Measurements from ENCODE around the gene GCNT1.
"Not testable (repeated sequence)": the region's sequence is repeated elsewhere in the genome, so short reads cannot be mapped to it uniquely, and the experiment has no call there.

The GCNT1 gene

DNA sequence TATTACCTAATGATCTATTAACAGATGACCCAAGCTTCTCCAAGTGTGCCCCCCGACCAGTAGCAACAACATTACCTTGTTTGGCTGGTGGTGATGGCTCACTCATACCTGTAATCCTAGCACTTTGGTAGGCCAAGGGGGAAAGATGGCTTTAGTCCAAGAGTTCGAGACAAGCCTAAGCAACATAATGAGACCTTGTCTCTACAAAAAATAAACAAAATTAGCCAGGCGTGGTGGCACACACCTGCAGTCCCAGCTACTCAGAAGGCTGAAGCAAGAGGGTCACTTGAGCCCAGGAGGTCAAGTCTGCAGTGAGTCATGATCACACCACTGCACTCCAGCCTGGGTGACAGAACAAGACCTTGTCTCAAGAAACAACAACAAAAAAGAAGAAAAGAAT, 62.9 kb downstream of the GCNT1 start:
- Histone ChIP-seq H3K27me3 (ENCODE audit: control insufficient read depth, insufficient read depth, low read length) (no peaks in the 10 kb centered on the region), H3K9ac (ENCODE audit: low read depth, low read length) (no peak overlapping the region), H3K27ac (ENCODE audit: low read depth, low read length) (no peak overlapping the region), H3K36me3 (ENCODE audit: control insufficient read depth, insufficient read depth, low read length) (no peaks in the 10 kb centered on the region), H3K4me1 (ENCODE audit: control insufficient read depth, insufficient read depth, low read length) (no peaks in the 10 kb centered on the region), H3K4me3 (ENCODE audit: low read depth, low read length) (no peak overlapping the region), H3K9me3 (ENCODE audit: control insufficient read depth, insufficient read depth, low read length) (no peaks in the 10 kb centered on the region)

DNA sequence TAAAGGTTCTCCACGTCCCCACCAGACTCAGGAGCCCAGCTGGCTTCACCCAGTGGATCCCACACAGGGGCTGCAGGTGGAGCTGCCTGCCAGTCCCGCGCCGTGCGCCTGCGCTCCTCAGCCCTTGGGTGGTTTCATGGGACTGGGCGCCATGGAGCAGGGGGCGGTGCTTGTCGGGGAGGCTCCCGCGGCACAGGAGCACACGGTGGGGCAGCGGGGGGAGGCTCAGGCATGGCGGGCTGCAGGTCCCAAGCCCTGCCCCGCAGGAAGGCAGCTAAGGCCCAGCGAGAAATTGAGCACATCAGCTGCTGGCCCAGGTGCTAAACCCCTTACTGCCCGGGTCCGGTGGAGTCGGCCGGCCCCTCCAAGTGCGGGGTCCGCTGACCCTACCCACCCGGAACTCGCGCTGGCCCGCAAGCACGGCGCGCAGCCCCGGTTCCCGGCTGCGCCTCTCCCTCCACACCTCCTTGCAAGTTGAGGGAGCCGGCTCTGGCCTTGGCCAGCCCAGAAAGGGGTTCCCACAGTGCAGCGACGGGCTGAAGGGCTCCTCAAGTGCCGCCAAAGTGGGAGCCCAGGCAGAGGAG, 64.7 kb downstream of the GCNT1 start:
- H3K36me3 ChIP-seq (ENCODE audit: control insufficient read depth, insufficient read depth, low read length); H3K9me3 ChIP-seq (ENCODE audit: control insufficient read depth, insufficient read depth, low read length); H3K9ac ChIP-seq (ENCODE audit: low read depth, low read length): not testable (repeated sequence)

DNA sequence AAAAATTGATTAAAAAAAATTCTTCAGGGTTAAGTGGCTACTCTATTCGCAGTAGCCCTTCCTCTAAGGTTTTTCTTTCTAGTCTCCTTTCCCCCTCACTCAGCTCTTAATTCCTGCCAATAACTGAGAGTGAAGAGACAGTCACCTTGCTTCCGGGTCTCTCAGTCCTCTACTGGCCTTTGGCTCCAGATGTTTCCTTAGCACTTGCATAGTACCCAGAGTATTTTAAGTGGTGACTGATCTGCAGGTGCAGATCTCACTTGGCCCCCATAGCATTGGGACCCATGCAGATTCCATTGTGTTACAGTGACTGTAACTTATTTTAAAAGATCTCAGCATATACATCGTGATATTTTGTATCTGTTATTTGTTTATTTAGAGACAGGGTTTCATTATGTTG, 66.2 kb downstream of the GCNT1 start:
- H3K27me3 ChIP-seq (ENCODE audit: control insufficient read depth, insufficient read depth, low read length), result no peaks in the 10 kb centered on the region
- H3K9ac ChIP-seq (ENCODE audit: low read depth, low read length), result no peak overlapping the region
- H3K36me3 ChIP-seq (ENCODE audit: control insufficient read depth, insufficient read depth, low read length), result no peaks in the 10 kb centered on the region
- no peak overlapping the region for H3K4me3 ChIP-seq (ENCODE audit: low read depth, low read length)
- no peaks in the 10 kb centered on the region for H3K9me3 ChIP-seq (ENCODE audit: control insufficient read depth, insufficient read depth, low read length)
- H3K27ac ChIP-seq (ENCODE audit: low read depth, low read length), result no peak overlapping the region
- no peaks in the 10 kb centered on the region for H3K4me1 ChIP-seq (ENCODE audit: control insufficient read depth, insufficient read depth, low read length)

More for the DNA sequence above, 64.7 kb downstream of the GCNT1 start:
- not testable (repeated sequence) for H3K27me3 ChIP-seq (ENCODE audit: control insufficient read depth, insufficient read depth, low read length); H3K4me1 ChIP-seq (ENCODE audit: control insufficient read depth, insufficient read depth, low read length); H3K4me3 ChIP-seq (ENCODE audit: low read depth, low read length); H3K27ac ChIP-seq (ENCODE audit: low read depth, low read length)

DNA sequence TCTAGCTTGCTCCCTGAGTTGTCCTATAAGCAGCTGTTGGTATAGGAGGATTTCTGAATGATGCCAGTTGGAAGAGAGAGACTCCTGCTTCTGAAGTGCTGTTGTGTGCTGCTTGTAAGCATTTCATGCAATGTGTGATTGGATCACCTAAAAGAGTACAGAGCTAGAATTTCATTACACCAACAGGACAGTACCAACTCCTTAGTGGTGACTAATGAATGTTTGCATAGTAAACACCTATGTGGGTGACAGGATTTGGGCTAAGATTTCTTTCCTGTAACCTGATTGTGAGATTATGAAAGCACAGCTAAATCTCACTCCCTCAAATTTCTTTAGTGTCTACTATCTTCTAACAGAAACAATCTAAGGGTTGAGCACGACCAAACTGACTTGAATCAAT, 67.0 kb downstream of the GCNT1 start:
- H3K9me3 ChIP-seq (ENCODE audit: control insufficient read depth, insufficient read depth, low read length), result no peaks in the 10 kb centered on the region
- no peaks in the 10 kb centered on the region for H3K4me1 ChIP-seq (ENCODE audit: control insufficient read depth, insufficient read depth, low read length)
- no peaks in the 10 kb centered on the region for H3K36me3 ChIP-seq (ENCODE audit: control insufficient read depth, insufficient read depth, low read length)
- H3K27ac ChIP-seq (ENCODE audit: low read depth, low read length), result no peak overlapping the region
- H3K4me3 ChIP-seq (ENCODE audit: low read depth, low read length), result no peak overlapping the region
- H3K27me3 ChIP-seq (ENCODE audit: control insufficient read depth, insufficient read depth, low read length), result no peaks in the 10 kb centered on the region
- H3K9ac ChIP-seq (ENCODE audit: low read depth, low read length), result no peak overlapping the region

DNA sequence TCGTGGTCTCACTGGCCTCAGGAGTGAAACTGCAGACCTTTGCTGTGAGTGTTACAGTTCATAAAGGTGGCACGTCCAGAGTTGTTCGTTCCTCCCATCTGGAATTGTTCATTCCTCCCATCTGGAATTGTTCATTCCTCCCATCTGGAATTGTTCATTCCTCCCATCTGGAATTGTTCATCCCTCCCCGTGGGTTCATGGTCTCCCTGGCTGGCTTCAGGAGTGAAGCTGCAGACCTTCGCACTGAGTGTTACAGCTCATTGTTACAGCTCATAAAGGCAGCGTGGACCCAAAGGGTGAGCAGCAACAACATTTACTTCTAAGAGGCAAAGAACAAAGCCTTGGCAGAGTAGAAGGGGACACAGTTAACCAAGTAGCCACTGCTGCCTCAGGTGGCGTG, 69.1 kb downstream of the GCNT1 start:
- Histone ChIP-seq H3K4me3 (ENCODE audit: low read depth, low read length) (no peak overlapping the region), H3K27ac (ENCODE audit: low read depth, low read length) (no peak overlapping the region), H3K36me3 (ENCODE audit: control insufficient read depth, insufficient read depth, low read length) (no peaks in the 10 kb centered on the region), H3K27me3 (ENCODE audit: control insufficient read depth, insufficient read depth, low read length) (no peaks in the 10 kb centered on the region), H3K4me1 (ENCODE audit: control insufficient read depth, insufficient read depth, low read length) (no peaks in the 10 kb centered on the region), H3K9me3 (ENCODE audit: control insufficient read depth, insufficient read depth, low read length) (no peaks in the 10 kb centered on the region), H3K9ac (ENCODE audit: low read depth, low read length) (no peak overlapping the region)

DNA sequence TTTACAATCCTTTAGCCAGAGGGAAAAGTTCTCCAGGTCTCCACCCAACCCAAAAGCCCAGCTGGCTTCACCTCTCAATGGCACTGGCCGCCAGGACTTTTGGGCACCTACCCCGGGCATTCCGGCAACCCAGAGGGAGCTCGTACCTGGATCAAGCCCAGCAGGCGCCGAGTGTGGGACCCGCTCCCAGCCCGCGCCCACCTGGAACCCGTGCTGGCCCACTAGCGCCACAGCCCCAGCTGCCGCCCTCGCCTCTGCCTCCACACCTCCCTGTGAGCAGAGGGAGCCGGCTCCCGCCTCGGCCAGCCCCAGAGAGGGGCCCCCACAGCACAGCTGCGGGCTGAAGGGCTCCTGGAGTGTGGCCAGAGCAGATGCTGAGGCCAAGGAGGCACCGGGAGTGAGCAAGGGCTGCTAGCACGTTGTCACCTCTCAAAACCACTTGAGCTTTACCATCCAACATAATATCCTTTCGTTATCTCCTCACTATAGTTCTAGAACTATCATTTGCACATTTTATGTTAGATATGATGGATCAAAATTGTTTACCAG, 69.7 kb downstream of the GCNT1 start:
- Histone ChIP-seq H3K27me3 (ENCODE audit: control insufficient read depth, insufficient read depth, low read length) (no peaks in the 10 kb centered on the region), H3K9ac (ENCODE audit: low read depth, low read length) (no peak overlapping the region), H3K27ac (ENCODE audit: low read depth, low read length) (no peak overlapping the region), H3K4me3 (ENCODE audit: low read depth, low read length) (no peak overlapping the region), H3K4me1 (ENCODE audit: control insufficient read depth, insufficient read depth, low read length) (no peaks in the 10 kb centered on the region), H3K36me3 (ENCODE audit: control insufficient read depth, insufficient read depth, low read length) (no peaks in the 10 kb centered on the region), H3K9me3 (ENCODE audit: control insufficient read depth, insufficient read depth, low read length) (no peaks in the 10 kb centered on the region)

DNA sequence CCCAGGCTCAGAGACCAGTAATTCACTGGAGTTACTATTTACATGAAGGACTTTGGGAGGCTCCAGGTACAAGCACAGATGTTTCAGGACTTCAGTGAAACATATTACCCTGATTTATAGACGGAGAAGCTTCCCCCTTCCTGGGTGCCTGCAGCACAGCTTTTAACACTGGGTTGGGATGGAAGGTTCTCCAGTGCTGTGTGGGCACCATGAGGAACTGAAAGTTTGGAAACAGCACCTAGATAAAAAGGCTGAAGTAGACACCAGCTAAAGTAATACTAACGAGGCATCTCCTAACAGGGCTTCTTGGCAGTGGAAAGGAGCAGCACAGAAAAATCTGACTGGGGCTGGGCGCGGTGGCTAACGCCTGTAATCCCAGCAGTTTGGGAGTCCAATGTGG, 70.7 kb downstream of the GCNT1 start:
- H3K27ac ChIP-seq (ENCODE audit: low read depth, low read length), result no peak overlapping the region
- H3K9me3 ChIP-seq (ENCODE audit: control insufficient read depth, insufficient read depth, low read length), result no peaks in the 10 kb centered on the region
- H3K4me3 ChIP-seq (ENCODE audit: low read depth, low read length), result no peak overlapping the region
- no peaks in the 10 kb centered on the region for H3K36me3 ChIP-seq (ENCODE audit: control insufficient read depth, insufficient read depth, low read length)
- no peaks in the 10 kb centered on the region for H3K4me1 ChIP-seq (ENCODE audit: control insufficient read depth, insufficient read depth, low read length)
- no peaks in the 10 kb centered on the region for H3K27me3 ChIP-seq (ENCODE audit: control insufficient read depth, insufficient read depth, low read length)
- no peak overlapping the region for H3K9ac ChIP-seq (ENCODE audit: low read depth, low read length)

DNA sequence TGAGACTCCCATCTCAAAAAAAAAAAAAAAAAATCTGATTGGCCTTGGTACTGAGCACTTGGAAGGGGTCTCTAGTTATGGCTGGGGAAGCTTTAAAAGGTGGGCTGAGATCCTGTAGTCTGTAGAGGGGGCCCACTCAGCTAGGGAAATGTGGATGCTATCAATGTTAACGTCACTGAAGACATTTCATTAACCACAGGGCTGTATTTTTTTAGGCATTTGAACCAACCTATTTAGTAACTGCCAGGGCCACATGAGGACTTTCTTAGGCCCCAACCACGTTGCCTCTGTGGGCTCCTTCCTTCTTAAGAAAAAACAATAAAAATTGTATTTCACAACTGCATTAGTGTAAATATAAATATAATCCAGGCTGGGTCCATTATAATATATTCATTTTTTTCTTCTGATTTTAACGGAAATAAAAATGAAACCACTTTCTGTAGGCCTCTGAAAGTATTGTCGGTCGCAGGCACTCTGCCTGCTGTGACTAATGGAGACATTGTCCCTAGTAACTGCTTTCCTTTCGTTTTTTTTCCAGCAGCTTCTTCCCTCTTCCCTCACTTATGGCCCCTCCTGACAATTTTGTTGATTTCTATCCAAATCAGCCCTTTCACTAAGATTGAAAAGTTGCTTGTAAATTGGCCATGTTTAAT, 71.6 kb downstream of the GCNT1 start:
- no peak overlapping the region for H3K4me3 ChIP-seq (ENCODE audit: low read depth, low read length)
- H3K27me3 ChIP-seq (ENCODE audit: control insufficient read depth, insufficient read depth, low read length), result no peaks in the 10 kb centered on the region
- no peaks in the 10 kb centered on the region for H3K36me3 ChIP-seq (ENCODE audit: control insufficient read depth, insufficient read depth, low read length)
- no peaks in the 10 kb centered on the region for H3K4me1 ChIP-seq (ENCODE audit: control insufficient read depth, insufficient read depth, low read length)
- H3K9ac ChIP-seq (ENCODE audit: low read depth, low read length), result no peak overlapping the region
- no peaks in the 10 kb centered on the region for H3K9me3 ChIP-seq (ENCODE audit: control insufficient read depth, insufficient read depth, low read length)
- no peak overlapping the region for H3K27ac ChIP-seq (ENCODE audit: low read depth, low read length)

DNA sequence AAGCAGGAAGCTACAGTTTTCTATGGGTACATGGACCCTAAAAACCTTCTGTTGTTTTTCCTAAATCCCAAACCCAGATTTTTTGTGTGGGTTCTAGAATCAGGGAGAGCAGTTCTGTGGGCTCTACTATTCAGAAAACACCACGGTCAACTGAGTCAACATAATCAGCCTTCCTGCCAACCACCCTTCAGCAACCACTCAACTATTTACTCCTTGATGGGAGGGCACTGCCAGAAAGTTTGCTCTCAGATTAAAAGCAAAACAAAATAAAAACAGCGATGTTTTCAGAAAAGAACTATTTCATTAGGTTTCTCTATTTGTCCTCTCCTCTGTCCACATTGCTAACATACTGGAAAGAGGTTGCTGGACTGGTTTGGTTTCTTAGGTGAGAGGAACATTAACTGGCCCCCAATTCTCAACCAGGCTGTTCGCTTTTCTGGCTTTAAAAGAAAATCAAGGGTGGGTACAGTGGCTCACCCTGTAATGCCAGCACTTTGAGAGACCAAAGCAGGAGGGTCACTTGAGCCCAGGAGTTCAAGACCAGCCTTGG, 72.3 kb downstream of the GCNT1 start:
- H3K4me1 ChIP-seq (ENCODE audit: control insufficient read depth, insufficient read depth, low read length), result no peaks in the 10 kb centered on the region
- no peaks in the 10 kb centered on the region for H3K9me3 ChIP-seq (ENCODE audit: control insufficient read depth, insufficient read depth, low read length)
- no peak overlapping the region for H3K27ac ChIP-seq (ENCODE audit: low read depth, low read length)
- H3K36me3 ChIP-seq (ENCODE audit: control insufficient read depth, insufficient read depth, low read length), result no peaks in the 10 kb centered on the region
- H3K27me3 ChIP-seq (ENCODE audit: control insufficient read depth, insufficient read depth, low read length), result no peaks in the 10 kb centered on the region
- H3K9ac ChIP-seq (ENCODE audit: low read depth, low read length), result no peak overlapping the region
- no peak overlapping the region for H3K4me3 ChIP-seq (ENCODE audit: low read depth, low read length)

DNA sequence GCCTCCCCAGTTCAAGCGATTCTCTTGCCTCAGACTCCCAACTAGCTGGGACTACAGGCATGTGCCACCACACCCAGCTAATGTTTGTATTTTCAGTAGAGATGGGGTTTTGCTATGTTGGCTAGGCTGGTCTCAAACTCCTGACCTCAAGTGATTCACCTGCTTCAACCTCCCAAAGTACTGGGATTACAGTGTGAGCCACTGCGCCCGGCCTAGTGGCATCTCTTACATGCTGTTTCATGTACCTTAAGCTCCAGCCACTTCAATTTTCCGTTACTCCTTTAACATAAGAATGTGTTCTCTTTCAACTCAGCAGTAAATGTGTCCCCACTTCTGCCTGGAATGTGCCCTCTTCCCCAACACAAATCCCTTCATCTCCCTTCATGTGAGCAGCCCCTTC, 73.9 kb downstream of the GCNT1 start:
- H3K27ac ChIP-seq (ENCODE audit: low read depth, low read length); H3K4me1 ChIP-seq (ENCODE audit: control insufficient read depth, insufficient read depth, low read length); H3K9me3 ChIP-seq (ENCODE audit: control insufficient read depth, insufficient read depth, low read length); H3K9ac ChIP-seq (ENCODE audit: low read depth, low read length); H3K4me3 ChIP-seq (ENCODE audit: low read depth, low read length); H3K36me3 ChIP-seq (ENCODE audit: control insufficient read depth, insufficient read depth, low read length); H3K27me3 ChIP-seq (ENCODE audit: control insufficient read depth, insufficient read depth, low read length): not testable (repeated sequence)

DNA sequence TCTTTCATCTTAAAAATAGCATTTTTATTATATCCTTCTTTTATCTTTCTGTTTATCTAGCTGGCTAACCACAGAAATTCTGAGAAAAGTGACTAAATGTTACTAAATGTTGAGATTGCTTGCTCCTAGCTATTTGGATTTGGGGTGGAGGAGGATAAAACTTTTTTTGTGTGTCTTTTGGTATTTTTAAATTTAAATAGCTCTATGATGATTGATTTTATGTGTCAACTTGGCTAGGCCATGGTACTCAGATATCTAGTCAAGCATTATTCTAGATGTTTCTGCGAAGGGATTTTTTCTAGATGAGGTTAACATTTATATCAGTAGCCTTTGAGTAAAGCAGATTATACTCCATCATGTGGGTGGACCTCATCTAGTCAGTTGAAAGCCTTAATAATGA, 75.0 kb downstream of the GCNT1 start:
- Histone ChIP-seq H3K27me3 (ENCODE audit: control insufficient read depth, insufficient read depth, low read length) (no peaks in the 10 kb centered on the region), H3K4me1 (ENCODE audit: control insufficient read depth, insufficient read depth, low read length) (no peaks in the 10 kb centered on the region), H3K36me3 (ENCODE audit: control insufficient read depth, insufficient read depth, low read length) (no peaks in the 10 kb centered on the region), H3K27ac (ENCODE audit: low read depth, low read length) (no peak overlapping the region), H3K9ac (ENCODE audit: low read depth, low read length) (no peak overlapping the region), H3K4me3 (ENCODE audit: low read depth, low read length) (no peak overlapping the region), H3K9me3 (ENCODE audit: control insufficient read depth, insufficient read depth, low read length) (no peaks in the 10 kb centered on the region)
